K562 (cell line): Measurements from ENCODE around the gene NR1H2. TPM values are rescaled to one million over a fixed set of nuclear protein-coding genes. Genes with fewer than 3 reads are reported as not detected.

Source experiments
- CBFA2T3 ChIP-seq: fragments of 450-650 bp; IDR thresholded peaks from 2 replicates; pipeline ENCODE4 v1.6.1; 2017
- GTF2E2 ChIP-seq: fragments of 200-800 bp; sonication (Bioruptor generic); IDR thresholded peaks from 2 replicates; pipeline ENCODE4 v1.6.1; 2016; ENCODE audit warnings: missing genetic modification characterization, missing compliant biosample characterization
- HNRNPK ChIP-seq: fragments of 200-400 bp; formaldehyde crosslinking; IDR thresholded peaks from one replicate; pipeline ENCODE4 v1.6.1; 2018; ENCODE audit warnings: mild to moderate bottlenecking, low read depth, low read length; ENCODE audit not compliant: poor library complexity, severe bottlenecking
- KHSRP ChIP-seq: fragments of 450-650 bp; IDR thresholded peaks from 2 replicates; pipeline ENCODE4 v1.6.1; 2017
- MECOM ChIP-seq: fragments of 250-450 bp; sonication (Bioruptor Pico); IDR thresholded peaks from 2 replicates; pipeline ENCODE4 v1.8.0; 2022; ENCODE audit warnings: inconsistent platforms
- MTF1 ChIP-seq: fragments of 250-450 bp; sonication (Bioruptor Pico); IDR thresholded peaks from 2 replicates; pipeline ENCODE4 v1.9.0; 2021; ENCODE audit warnings: moderate library complexity, mild to moderate bottlenecking, inconsistent platforms, borderline replicate concordance
- MXI1 ChIP-seq: IDR thresholded peaks from 2 replicates; pipeline ENCODE4 v1.6.1; 2011; ENCODE audit warnings: low read depth, mild to moderate bottlenecking, improper control_type of control experiment, low read length
- NFE2L1 ChIP-seq: fragments of 450-650 bp; IDR thresholded peaks from 2 replicates; pipeline ENCODE4 v1.6.1; 2016; ENCODE audit warnings: missing genetic modification characterization, low read depth, mild to moderate bottlenecking, missing compliant biosample characterization, moderate library complexity, borderline replicate concordance
- PHTF2 ChIP-seq: fragments of 250-450 bp; sonication (Bioruptor Pico); IDR thresholded peaks from 2 replicates; pipeline ENCODE4 v1.5.0; 2021; ENCODE audit warnings: mild to moderate bottlenecking
- POLR2B ChIP-seq: fragments of 450-650 bp; IDR thresholded peaks from 2 replicates; pipeline ENCODE4 v1.6.1; 2018; ENCODE audit warnings: low read depth; ENCODE audit not compliant: partially characterized antibody
- TARDBP ChIP-seq: fragments of 450-650 bp; IDR thresholded peaks from 2 replicates; pipeline ENCODE4 v1.6.1; 2016
- TOE1 ChIP-seq, 2 experiments: fragments of 450-650 bp in 1 of 2; sonication (generic) in 1 of 2; formaldehyde crosslinking in 1 of 2; IDR thresholded peaks; 2 replicates each; pipeline versions ENCODE4 v1.7.1 to v1.8.0; 2016 to 2022; ENCODE audit warnings: borderline replicate concordance in 2 of 2, mild to moderate bottlenecking in 2 of 2, antibody characterized with exemption in 1 of 2, inconsistent platforms in 1 of 2, low read depth in 1 of 2, missing genetic modification reagents in 1 of 2, moderate library complexity in 1 of 2
- TRIM24 ChIP-seq, 2 experiments: fragments of 450-650 bp; IDR thresholded peaks; 2 replicates each; pipeline ENCODE4 v1.6.1; 2016
- ZKSCAN1 ChIP-seq: fragments of 150-350 bp; IDR thresholded peaks from 2 replicates; pipeline ENCODE4 v1.6.1; 2016; ENCODE audit warnings: low read depth, low read length
- polyA plus RNA-seq, 8 experiments: library from polyadenylated mRNA; depleted of rRNA in 4 of 8; stranded (reverse) in 5 of 8; unstranded in 3 of 8; fragments of >200 nt; fragmentation: Nextera tagmentation in 2 of 8; fragmentation: Illumina TruSeq in 1 of 8; extraction: Ambion mirVana in 2 of 8; extraction: Trizol in 1 of 8; gene quantifications; 2 replicates each; pipeline versions ENCODE4 v1.2.1 to v1.2.3, GENCODE V29; 2011 to 2014; ENCODE audit warnings: inconsistent platforms in 1 of 8, missing spikeins in 1 of 8
- total RNA-seq, 7 experiments: library from RNA; depleted of rRNA in 6 of 7; stranded (reverse); fragments of >200 nt in 6 of 7; fragmentation: Illumina TruSeq in 2 of 7; extraction: Trizol in 2 of 7; gene quantifications; 2 replicates each; pipeline versions ENCODE4 v1.2.1 to v1.2.3, GENCODE V29; 2011 to 2021; ENCODE audit warnings: low replicate concordance in 1 of 7
- TF ChIP-seq, protein P1 (sequence below): sonication (generic); formaldehyde crosslinking; IDR thresholded peaks from 2 replicates; pipeline ENCODE4 v1.8.0; 2022; ENCODE audit warnings: mild to moderate bottlenecking, missing genetic modification reagents
- TF ChIP-seq, protein P2 (sequence below): fragments of 450-650 bp; IDR thresholded peaks from 2 replicates; pipeline ENCODE4 v1.6.1; 2016; ENCODE audit warnings: mild to moderate bottlenecking
- TF ChIP-seq, protein P3 (sequence below): fragments of 450-650 bp; formaldehyde crosslinking; IDR thresholded peaks from 2 replicates; pipeline ENCODE4 v1.4.0; 2022; ENCODE audit warnings: missing genetic modification characterization

NR1H2 gene
- total and polyA plus RNA-seq, 9 of the 15 experiments (the other 6 are each of a cell fraction or from before 2014, with no cell fraction given) = 0.11 to 73.8 (median 24.0) TPM

DNA sequence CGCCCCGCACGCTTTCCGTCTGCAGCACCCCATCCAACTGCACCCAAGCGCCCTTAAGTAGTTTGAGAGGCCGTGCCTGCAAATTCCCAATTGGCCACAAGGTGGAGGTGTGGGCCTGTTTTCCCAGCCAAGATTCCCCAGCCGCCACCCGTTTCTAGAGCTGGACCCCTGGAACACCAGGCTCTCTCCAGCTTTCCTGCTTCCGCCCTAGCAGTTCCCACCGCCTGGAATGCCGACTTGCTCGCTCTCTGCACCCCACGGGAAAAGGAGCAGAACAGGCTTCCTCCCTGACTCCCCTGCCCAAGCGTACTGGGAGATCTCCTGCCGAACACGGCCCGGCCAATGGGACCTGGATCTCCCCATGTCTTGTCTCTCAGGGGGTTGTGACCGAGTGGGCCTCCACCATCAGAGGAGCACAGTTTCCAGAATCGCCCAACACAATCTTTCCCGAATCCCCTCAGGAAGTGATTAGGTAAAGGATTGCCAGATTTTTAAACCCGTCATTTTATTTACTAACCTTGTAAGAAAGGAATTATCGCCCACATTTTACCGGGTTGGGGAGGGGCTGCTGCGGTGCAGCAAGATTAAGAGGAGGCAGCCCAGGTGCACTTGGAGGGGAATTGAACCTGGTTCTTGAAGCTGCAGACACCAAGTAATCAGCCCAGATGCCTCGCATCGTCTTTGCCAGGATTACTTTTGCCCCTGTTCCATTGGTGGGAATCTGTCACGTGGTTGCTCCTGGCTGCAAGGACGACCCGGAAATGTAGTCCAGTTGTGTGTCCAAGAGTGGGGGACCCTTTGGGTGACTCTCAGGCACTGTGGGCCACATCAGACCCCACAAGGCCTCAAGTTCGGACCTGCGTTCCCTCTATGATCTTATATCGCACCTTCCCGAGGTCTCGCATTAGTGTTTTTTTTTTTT is 7.3 kb upstream of the NR1H2 start (continued):
- TF ChIP-seq, protein P1, sequence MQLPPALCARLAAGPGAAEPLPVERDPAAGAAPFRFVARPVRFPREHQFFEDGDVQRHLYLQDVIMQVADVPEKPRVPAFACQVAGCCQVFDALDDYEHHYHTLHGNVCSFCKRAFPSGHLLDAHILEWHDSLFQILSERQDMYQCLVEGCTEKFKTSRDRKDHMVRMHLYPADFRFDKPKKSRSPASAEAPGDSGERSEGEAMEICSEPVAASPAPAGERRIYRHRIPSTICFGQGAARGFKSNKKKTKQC = no peak
- TF ChIP-seq TARDBP (no peak), ZKSCAN1 (no peak), MXI1 (no peak), MECOM (CRISPR knock-in tag) (no peak), NFE2L1 (tag) (no peak), GTF2E2 (no peak; the same call in 1 of the 2 replicates), POLR2B (no peak), MTF1 (CRISPR knock-in tag) (no peak), CBFA2T3 (no peak; the same call in 1 of the 2 replicates), PHTF2 (CRISPR knock-in tag) (no peak), HNRNPK (no peak), TOE1 (IDR thresholded peaks at IDR 0.05; ENCODE audit: borderline replicate concordance) (peak; percentile 98), TOE1 (CRISPR knock-in tag; IDR thresholded peaks at IDR 0.05; ENCODE audit: borderline replicate concordance, low read depth) (no peak), TRIM24 (IDR thresholded peaks at IDR 0.05) (no peak), KHSRP (no peak)
- TF ChIP-seq, protein P2, sequence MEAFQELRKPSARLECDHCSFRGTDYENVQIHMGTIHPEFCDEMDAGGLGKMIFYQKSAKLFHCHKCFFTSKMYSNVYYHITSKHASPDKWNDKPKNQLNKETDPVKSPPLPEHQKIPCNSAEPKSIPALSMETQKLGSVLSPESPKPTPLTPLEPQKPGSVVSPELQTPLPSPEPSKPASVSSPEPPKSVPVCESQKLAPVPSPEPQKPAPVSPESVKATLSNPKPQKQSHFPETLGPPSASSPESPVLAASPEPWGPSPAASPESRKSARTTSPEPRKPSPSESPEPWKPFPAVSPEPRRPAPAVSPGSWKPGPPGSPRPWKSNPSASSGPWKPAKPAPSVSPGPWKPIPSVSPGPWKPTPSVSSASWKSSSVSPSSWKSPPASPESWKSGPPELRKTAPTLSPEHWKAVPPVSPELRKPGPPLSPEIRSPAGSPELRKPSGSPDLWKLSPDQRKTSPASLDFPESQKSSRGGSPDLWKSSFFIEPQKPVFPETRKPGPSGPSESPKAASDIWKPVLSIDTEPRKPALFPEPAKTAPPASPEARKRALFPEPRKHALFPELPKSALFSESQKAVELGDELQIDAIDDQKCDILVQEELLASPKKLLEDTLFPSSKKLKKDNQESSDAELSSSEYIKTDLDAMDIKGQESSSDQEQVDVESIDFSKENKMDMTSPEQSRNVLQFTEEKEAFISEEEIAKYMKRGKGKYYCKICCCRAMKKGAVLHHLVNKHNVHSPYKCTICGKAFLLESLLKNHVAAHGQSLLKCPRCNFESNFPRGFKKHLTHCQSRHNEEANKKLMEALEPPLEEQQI = no peak
- TF ChIP-seq, protein P3, sequence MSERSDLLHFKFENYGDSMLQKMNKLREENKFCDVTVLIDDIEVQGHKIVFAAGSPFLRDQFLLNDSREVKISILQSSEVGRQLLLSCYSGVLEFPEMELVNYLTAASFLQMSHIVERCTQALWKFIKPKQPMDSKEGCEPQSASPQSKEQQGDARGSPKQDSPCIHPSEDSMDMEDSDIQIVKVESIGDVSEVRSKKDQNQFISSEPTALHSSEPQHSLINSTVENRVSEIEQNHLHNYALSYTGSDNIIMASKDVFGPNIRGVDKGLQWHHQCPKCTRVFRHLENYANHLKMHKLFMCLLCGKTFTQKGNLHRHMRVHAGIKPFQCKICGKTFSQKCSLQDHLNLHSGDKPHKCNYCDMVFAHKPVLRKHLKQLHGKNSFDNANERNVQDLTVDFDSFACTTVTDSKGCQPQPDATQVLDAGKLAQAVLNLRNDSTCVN (CRISPR knock-in tag) = no peak
